SJCRH30 (cell line): ENCODE results near the gene DUOXA2. TPM values are rescaled to one million over a fixed set of nuclear protein-coding genes. Genes with fewer than 3 reads are reported as not detected.

ENCODE experiments used
- DNase-seq, 2 experiments: peaks; one replicate each; pipeline ENCODE4 v3.0.0-alpha.2; 2015 to 2020
- H3K27ac ChIP-seq: fragments of 250-450 bp; sonication (Bioruptor Pico); 2 replicates; pipeline ENCODE4 v1.5.1; 2020; ENCODE audit warnings: mild to moderate bottlenecking, moderate library complexity
- H3K27me3 ChIP-seq: fragments of 250-450 bp; sonication (Bioruptor Pico); 2 replicates; pipeline ENCODE4 v1.5.1; 2020; ENCODE audit warnings: mild to moderate bottlenecking, moderate library complexity
- H3K36me3 ChIP-seq: fragments of 250-450 bp; sonication (Bioruptor Pico); 2 replicates; pipeline ENCODE4 v1.5.1; 2020; ENCODE audit warnings: mild to moderate bottlenecking, moderate library complexity
- H3K4me1 ChIP-seq: fragments of 250-450 bp; sonication (Bioruptor Pico); 2 replicates; pipeline ENCODE4 v1.5.1; 2020; ENCODE audit warnings: mild to moderate bottlenecking, moderate library complexity
- H3K4me3 ChIP-seq: fragments of 250-450 bp; sonication (Bioruptor Pico); 2 replicates; pipeline ENCODE4 v1.5.1; 2020; ENCODE audit warnings: mild to moderate bottlenecking, moderate library complexity
- H3K9me3 ChIP-seq: fragments of 250-450 bp; sonication (Bioruptor Pico); replicated peaks from 2 replicates; pipeline ENCODE4 v1.5.1; 2020; ENCODE audit warnings: mild to moderate bottlenecking, moderate library complexity
- total RNA-seq: library from RNA; depleted of rRNA; stranded (reverse); fragments of >200 nt; shearing (Covaris generic); gene quantifications from 2 replicates; pipeline ENCODE4 v1.2.3, GENCODE V29; 2014

The DUOXA2 gene
- total RNA-seq, 1 experiment from 2014 or later = not detected

DNA sequence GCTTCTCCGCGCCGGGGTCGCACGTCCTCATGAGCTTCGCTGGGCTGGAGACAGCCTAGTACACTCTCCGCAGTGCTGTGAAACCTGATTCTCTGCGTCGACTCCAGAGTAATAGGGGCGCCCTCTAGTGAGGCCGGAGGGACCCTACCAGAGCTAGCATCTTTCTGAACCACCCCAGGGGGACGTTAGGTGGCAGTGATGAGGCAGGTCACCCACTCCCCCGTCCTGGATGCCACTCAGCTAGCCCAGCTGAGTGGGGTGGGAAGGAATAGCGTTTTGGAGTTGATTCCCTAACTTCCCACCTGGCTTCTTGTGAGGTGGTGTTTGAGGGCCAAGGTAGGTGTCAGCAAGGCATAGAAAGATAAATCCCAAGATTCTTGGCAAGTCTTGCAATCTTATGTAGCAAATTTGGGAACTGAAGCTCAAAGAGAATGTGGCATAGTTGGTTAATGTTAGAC, 4.0 kb downstream of the DUOXA2 start:
- no peaks in the 10 kb centered on the region for H3K36me3 ChIP-seq
- peak overlapping the region; percentile 27 for H3K4me3 ChIP-seq
- H3K9me3 ChIP-seq = no peaks in the 10 kb centered on the region
- DNase-seq = peak; percentile 91 to 96
- no peaks in the 10 kb centered on the region; the same call in 1 of the 2 replicates for H3K27me3 ChIP-seq
- no peaks in the 10 kb centered on the region for H3K4me1 ChIP-seq
- H3K27ac ChIP-seq = no peak overlapping the region

- DNase-seq = no peak
- H3K27ac ChIP-seq = no peak overlapping the region
- no peaks in the 10 kb centered on the region for H3K9me3 ChIP-seq
- no peaks in the 10 kb centered on the region; the same call in 1 of the 2 replicates for H3K27me3 ChIP-seq
- no peaks in the 10 kb centered on the region for H3K36me3 ChIP-seq
- no peak overlapping the region for H3K4me3 ChIP-seq
- no peaks in the 10 kb centered on the region for H3K4me1 ChIP-seq
Measured at GRCh38 chr15:45118996-45119395, 4.9 kb downstream of the DUOXA2 start.

DNA sequence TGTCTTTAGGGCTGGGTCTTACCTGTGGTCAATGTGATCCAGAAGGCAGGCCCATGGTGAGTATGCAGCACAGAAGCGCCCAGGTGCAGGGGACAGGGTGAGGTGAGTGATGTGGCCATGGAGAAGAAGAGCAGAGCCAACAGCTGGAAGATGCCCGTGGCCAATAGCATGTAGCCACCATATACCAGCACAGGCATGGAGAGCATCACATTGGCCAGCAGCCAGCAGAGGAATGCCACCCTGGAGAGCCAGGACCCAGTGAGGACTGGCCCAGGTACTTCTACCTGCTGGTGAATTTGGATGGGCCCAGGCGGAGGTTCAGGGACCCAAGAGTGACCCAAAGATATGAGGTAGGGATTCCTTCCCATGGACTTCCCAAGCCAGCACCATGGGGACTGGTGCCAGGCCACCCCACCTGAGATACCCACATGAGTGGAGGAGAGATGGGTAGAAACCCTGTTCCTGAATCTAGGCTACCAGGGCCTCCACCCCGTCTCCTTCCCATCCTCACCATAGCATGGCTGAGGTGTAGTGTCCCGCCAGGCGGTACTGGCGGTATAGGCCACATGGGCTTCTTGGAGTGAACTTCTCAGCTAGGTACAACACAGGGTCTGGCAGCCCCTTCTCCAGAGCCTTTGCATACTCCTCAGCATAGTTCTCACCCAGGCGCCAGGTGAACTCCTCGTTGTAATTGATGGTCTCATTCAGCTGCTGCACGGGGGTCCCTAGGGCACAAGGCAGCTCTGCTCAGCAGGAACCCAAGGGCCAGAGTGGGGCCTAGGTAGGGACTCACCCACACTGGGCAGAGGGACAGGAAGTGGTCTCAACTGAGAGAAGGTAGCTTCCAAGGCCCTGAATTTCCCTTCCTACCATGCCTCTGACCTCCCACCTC, 6.2 kb downstream of the DUOXA2 start:
- no peaks in the 10 kb centered on the region for H3K4me1 ChIP-seq
- no peak overlapping the region for H3K27ac ChIP-seq
- H3K4me3 ChIP-seq = no peak overlapping the region
- DNase-seq = no peak
- H3K9me3 ChIP-seq = no peaks in the 10 kb centered on the region
- H3K27me3 ChIP-seq = no peaks in the 10 kb centered on the region; the same call in 1 of the 2 replicates
- no peaks in the 10 kb centered on the region for H3K36me3 ChIP-seq

DNA sequence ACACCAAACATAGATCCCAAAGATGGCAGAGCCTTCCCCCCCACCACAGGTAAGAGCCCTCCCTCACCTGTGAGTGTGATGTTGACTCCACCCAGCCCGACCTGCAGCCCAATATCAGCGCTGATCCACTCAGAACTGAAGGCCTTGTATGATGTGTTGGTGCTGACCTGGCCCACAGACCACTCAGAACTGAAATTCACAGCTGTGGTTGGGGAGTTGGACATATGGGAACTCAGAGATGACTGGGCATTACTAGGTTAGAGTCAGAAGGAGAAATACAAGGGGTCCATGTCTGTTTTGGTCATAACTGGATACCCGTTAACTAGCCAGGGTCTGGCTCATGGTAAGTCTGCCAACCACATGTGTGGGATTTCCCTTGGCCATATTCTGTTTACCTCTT, 6.9 kb downstream of the DUOXA2 start:
- Histone ChIP-seq H3K27me3 (no peaks in the 10 kb centered on the region; the same call in 1 of the 2 replicates), H3K4me3 (no peak overlapping the region), H3K4me1 (no peaks in the 10 kb centered on the region), H3K9me3 (no peaks in the 10 kb centered on the region), H3K27ac (no peak overlapping the region), H3K36me3 (no peaks in the 10 kb centered on the region)
- no peak for DNase-seq

- Histone ChIP-seq H3K27me3 (no peaks in the 10 kb centered on the region; the same call in 1 of the 2 replicates), H3K9me3 (no peaks in the 10 kb centered on the region), H3K27ac (no peak overlapping the region), H3K36me3 (no peaks in the 10 kb centered on the region), H3K4me1 (no peaks in the 10 kb centered on the region), H3K4me3 (no peak overlapping the region)
- no peak for DNase-seq
Measured at GRCh38 chr15:45121706-45122417, 7.7 kb downstream of the DUOXA2 start.

GRCh38 chr15:45122719-45123118, 8.6 kb downstream of the DUOXA2 start:
- Histone ChIP-seq H3K4me1 (no peaks in the 10 kb centered on the region), H3K27me3 (peaks cover 4% of the 10 kb centered on the region; the same call in 1 of the 2 replicates), H3K4me3 (no peak overlapping the region), H3K36me3 (no peaks in the 10 kb centered on the region), H3K27ac (no peak overlapping the region), H3K9me3 (no peaks in the 10 kb centered on the region)
- no peak for DNase-seq

GRCh38 chr15:45123397-45123796, 9.3 kb downstream of the DUOXA2 start:
- H3K27ac ChIP-seq = no peak overlapping the region

GRCh38 chr15:45126535-45127158, 12.5 kb downstream of the DUOXA2 start:
- no peak overlapping the region for H3K4me3 ChIP-seq
- DNase-seq = peak; percentile 35 to 67
- peaks cover 13% of the 10 kb centered on the region; the same call in 1 of the 2 replicates for H3K27me3 ChIP-seq

More at GRCh38 chr15:45123397-45123796, 9.3 kb downstream of the DUOXA2 start:
- H3K9me3 ChIP-seq = no peaks in the 10 kb centered on the region
- H3K36me3 ChIP-seq = no peaks in the 10 kb centered on the region
- no peak for DNase-seq
- H3K4me1 ChIP-seq = no peaks in the 10 kb centered on the region
- H3K27me3 ChIP-seq = peaks cover 5% of the 10 kb centered on the region; the same call in 1 of the 2 replicates
- H3K4me3 ChIP-seq = no peak overlapping the region

DNA sequence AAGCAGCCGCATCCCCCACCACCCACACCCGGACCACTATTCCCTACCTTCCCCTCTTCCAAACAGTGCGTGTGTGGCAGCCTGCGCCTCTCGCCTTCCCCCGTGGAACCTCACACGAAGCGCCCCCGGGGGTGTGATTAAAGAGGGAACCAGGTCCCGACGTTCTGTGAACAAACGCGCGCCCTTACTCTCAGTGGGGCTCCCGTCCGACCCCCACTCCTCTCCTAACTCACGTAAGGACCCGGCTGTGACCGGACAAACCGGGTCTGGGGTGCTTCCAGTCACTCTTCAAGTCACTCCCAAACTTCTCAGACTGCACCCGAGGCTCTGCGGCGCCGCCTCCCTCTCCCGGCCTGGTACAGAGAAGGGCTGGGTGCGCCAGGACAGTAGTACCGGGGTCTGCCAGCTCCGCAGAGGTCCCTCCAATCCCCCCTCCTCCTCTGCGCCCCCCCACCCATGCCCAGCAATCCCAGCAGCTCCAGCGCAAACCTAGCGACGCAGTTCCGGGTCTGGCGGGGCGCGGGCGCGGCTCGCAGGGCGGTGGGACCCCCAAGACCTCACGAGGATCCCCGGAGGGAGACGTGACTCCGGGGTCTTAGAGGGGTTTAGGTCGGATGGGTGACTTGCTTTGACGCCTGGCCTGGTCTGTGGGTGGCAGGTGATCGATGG, 15.0 kb downstream of the DUOXA2 start:
- Histone ChIP-seq H3K36me3 (no peaks in the 10 kb centered on the region), H3K4me3 (no peak overlapping the region), H3K9me3 (no peaks in the 10 kb centered on the region), H3K27ac (no peak overlapping the region), H3K4me1 (no peaks in the 10 kb centered on the region), H3K27me3 (peaks cover 22% of the 10 kb centered on the region; the same call in 1 of the 2 replicates)
- no peak for DNase-seq

More at GRCh38 chr15:45126535-45127158, 12.5 kb downstream of the DUOXA2 start:
- no peaks in the 10 kb centered on the region for H3K4me1 ChIP-seq
- no peaks in the 10 kb centered on the region for H3K36me3 ChIP-seq
- H3K9me3 ChIP-seq = no peaks in the 10 kb centered on the region
- no peak overlapping the region for H3K27ac ChIP-seq

DNA sequence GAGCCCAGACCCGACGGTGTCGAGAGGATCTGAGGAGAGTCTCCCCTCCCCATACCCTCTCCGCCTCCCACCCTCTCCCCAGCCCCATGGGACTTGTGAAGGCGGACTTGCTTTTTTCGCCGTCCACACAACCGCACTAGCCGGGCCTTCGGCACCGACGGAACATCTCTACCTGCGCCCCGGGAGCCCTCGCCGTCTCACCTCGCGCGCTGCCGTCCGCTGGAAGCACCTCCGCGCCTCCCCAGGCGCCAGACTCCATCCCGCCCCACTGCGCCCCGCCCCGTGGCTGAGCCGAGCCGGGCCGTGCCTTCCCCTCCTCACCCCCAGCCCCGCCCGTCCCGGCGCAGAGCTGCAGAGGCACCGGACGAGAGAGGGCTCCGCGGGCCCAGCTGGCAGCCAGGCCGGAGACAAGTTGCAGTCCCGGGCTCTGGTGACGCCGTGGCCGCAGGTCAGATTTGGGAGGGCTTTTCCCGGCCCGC, 15.6 kb downstream of the DUOXA2 start, which contains the start of the genes DUOX1 and DUOXA1:
TSS of gene DUOX1 (plus strand) at position 344 of the 479 bp plus-strand sequence. CDS start 1,973 bp downstream, outside the sequence.
TSS of gene DUOXA1 (minus strand) at position 229 of the 479 bp plus-strand sequence. CDS start 6,865 bp downstream, outside the sequence.
- DNase-seq = no peak
- H3K4me3 ChIP-seq = no peak within 1 kb of the TSS
- no peak within 1 kb of the TSS for H3K27ac ChIP-seq
- H3K4me1 ChIP-seq = no peaks in the 10 kb centered on the region
- no peaks in the 10 kb centered on the region for H3K9me3 ChIP-seq
- peaks cover 22% of the 10 kb centered on the region; the same call in 1 of the 2 replicates for H3K27me3 ChIP-seq
- H3K36me3 ChIP-seq = no peaks in the 10 kb centered on the region

GRCh38 chr15:45130291-45131000, 16.3 kb downstream of the DUOXA2 start:
- H3K36me3 ChIP-seq = no peaks in the 10 kb centered on the region
- H3K9me3 ChIP-seq = no peaks in the 10 kb centered on the region
- peaks cover 22% of the 10 kb centered on the region; the same call in 1 of the 2 replicates for H3K27me3 ChIP-seq
- H3K4me3 ChIP-seq = no peak overlapping the region
- DNase-seq = no peak
- no peak overlapping the region for H3K27ac ChIP-seq
- no peaks in the 10 kb centered on the region for H3K4me1 ChIP-seq

- H3K4me1 ChIP-seq = no peaks in the 10 kb centered on the region
- no peaks in the 10 kb centered on the region for H3K9me3 ChIP-seq
- no peak overlapping the region for H3K27ac ChIP-seq
- H3K4me3 ChIP-seq = no peak overlapping the region
- no peak for DNase-seq
- H3K36me3 ChIP-seq = no peaks in the 10 kb centered on the region
- H3K27me3 ChIP-seq = peaks cover 22% of the 10 kb centered on the region; the same call in 1 of the 2 replicates
Measured at GRCh38 chr15:45131510-45131909, 17.4 kb downstream of the DUOXA2 start.

DNA sequence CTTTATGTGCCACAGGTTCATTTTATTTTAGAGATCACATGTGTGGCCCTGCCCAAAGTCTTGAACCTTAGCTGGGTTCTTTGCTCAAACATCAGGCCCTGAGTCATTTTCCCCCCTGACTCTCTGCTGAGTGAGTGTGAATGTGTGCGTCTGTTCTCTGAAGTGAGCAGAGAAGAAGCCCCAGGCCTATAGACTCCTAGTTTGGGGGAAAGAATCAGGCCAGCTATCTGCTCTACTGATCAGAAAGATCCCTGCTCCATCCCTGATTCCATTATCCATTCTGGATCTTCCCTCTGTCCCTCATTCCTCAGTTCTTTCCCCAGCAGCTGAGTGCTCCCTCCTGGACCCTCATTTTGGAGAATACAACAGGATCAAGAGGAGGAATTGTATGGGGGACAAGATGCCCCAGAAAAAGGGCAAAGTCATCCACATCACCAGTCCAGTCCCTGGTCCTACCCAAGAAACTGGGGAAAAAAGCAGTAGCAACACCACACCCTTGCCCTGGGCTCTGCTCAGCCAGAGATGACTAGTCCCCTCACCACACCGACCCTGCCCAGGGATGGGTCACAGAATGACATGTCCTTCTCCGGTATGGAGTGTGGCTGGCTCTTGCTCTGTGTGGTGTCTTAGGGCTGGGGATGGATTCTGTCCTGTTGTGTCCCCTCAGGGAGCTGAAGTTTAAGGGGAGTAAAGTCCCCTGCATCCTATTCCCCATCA, 18.9 kb downstream of the DUOXA2 start:
- DNase-seq = no peak
- no peak overlapping the region for H3K27ac ChIP-seq
- no peak overlapping the region for H3K4me3 ChIP-seq

More for the DNA sequence above, 18.9 kb downstream of the DUOXA2 start:
- Histone ChIP-seq H3K27me3 (peaks cover 25% of the 10 kb centered on the region), H3K36me3 (no peaks in the 10 kb centered on the region), H3K4me1 (no peaks in the 10 kb centered on the region), H3K9me3 (no peaks in the 10 kb centered on the region)
